Peyer's patch (tissue), 4 donors: ENCODE data around the gene AOAH. TPM values are rescaled to one million over a fixed set of nuclear protein-coding genes. Genes with fewer than 3 reads are reported as not detected.
"Not testable (repeated sequence)": the region's sequence is repeated elsewhere in the genome, so short reads cannot be mapped to it uniquely, and the experiment has no call there.

Experiments
- DNase-seq, 3 donors: peaks; one replicate each; pipeline ENCODE4 v3.0.0-alpha.2; 2017 to 2019
- H3K27ac ChIP-seq, 4 donors: fragments of 200-600 bp; sonication (generic); one replicate each; pipeline ENCODE4 v1.5.1; 2016 to 2019
- H3K27me3 ChIP-seq, 2 donors: fragments of 200-600 bp; sonication (generic); one replicate each; pipeline ENCODE4 v1.5.1; 2019
- H3K36me3 ChIP-seq, 3 donors: fragments of 200-600 bp; sonication (generic); one replicate each; pipeline ENCODE4 v1.5.1; 2016 to 2019
- H3K4me1 ChIP-seq, 4 donors: fragments of 200-600 bp; sonication (generic); one replicate each; pipeline ENCODE4 v1.5.1; 2016 to 2019
- H3K4me3 ChIP-seq, 4 donors: fragments of 200-600 bp; sonication (generic); 1 replicate in 3 of 4; 2 replicates in 1 of 4; pipeline ENCODE4 v1.5.1; 2016 to 2019; ENCODE audit warnings: mild to moderate bottlenecking in 1 of 4
- H3K9me3 ChIP-seq, 4 donors: fragments of 200-600 bp; sonication (generic); one replicate each; pipeline ENCODE4 v1.5.1; 2016 to 2019; ENCODE audit warnings: mild to moderate bottlenecking in 1 of 4
- POLR2A ChIP-seq, 2 donors: fragments of 450-650 bp; IDR thresholded peaks; one replicate each; pipeline ENCODE4 v1.5.1; 2017; ENCODE audit warnings: antibody characterized with exemption in 2 of 2, mild to moderate bottlenecking in 2 of 2, moderate library complexity in 2 of 2
- total RNA-seq, 4 donors: library from RNA; depleted of rRNA; stranded (reverse); fragments of >200 nt; gene quantifications; one replicate each; pipeline ENCODE4 v1.1.0, GENCODE V29; 2016
- TF ChIP-seq, protein P1 (sequence below), 6 experiments: fragments of 450-650 bp in 4 of 6; fragments of 200-600 bp in 2 of 6; sonication (generic) in 1 of 6; IDR thresholded peaks; one replicate each; pipeline ENCODE4 v1.5.1; 2017 to 2019; ENCODE audit warnings: antibody characterized with exemption in 6 of 6, mild to moderate bottlenecking in 3 of 6, moderate library complexity in 1 of 6

The AOAH gene
- total RNA-seq, 4 donors from 2014 or later, result 33.3 to 60.2 (median 43.6) TPM

DNA sequence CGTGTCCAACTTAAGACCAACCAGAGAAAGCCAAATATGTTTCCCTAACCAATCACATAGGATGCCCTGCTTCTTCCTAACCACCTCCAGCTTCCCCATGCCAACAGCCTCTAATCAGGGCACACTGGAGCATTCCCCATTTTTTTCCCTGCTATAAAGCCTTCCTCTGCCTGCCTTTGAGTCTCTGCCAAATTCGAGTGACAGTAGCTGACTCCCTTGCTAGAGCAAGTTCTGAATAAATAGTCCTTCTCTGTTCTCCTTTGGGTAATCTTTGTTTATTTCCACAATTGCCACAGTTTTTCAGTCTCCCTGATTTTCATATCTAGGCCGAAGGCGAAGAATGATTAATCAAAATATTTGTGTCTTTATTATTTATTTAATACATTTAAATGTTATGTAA, 238.0 kb downstream of the AOAH start:
- TF ChIP-seq, protein P1, sequence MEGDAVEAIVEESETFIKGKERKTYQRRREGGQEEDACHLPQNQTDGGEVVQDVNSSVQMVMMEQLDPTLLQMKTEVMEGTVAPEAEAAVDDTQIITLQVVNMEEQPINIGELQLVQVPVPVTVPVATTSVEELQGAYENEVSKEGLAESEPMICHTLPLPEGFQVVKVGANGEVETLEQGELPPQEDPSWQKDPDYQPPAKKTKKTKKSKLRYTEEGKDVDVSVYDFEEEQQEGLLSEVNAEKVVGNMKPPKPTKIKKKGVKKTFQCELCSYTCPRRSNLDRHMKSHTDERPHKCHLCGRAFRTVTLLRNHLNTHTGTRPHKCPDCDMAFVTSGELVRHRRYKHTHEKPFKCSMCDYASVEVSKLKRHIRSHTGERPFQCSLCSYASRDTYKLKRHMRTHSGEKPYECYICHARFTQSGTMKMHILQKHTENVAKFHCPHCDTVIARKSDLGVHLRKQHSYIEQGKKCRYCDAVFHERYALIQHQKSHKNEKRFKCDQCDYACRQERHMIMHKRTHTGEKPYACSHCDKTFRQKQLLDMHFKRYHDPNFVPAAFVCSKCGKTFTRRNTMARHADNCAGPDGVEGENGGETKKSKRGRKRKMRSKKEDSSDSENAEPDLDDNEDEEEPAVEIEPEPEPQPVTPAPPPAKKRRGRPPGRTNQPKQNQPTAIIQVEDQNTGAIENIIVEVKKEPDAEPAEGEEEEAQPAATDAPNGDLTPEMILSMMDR (IDR thresholded peaks at IDR 0.05), result no peak
- no peak for TF ChIP-seq POLR2A (IDR thresholded peaks at IDR 0.05)
- no peaks in the 10 kb centered on the region for H3K36me3 ChIP-seq
- DNase-seq, result no peak
- no peaks in the 10 kb centered on the region for H3K9me3 ChIP-seq
- no peak overlapping the region for H3K27ac ChIP-seq
- H3K4me3 ChIP-seq, result no peak overlapping the region
- no peaks in the 10 kb centered on the region for H3K4me1 ChIP-seq
- no peaks in the 10 kb centered on the region for H3K27me3 ChIP-seq

DNA sequence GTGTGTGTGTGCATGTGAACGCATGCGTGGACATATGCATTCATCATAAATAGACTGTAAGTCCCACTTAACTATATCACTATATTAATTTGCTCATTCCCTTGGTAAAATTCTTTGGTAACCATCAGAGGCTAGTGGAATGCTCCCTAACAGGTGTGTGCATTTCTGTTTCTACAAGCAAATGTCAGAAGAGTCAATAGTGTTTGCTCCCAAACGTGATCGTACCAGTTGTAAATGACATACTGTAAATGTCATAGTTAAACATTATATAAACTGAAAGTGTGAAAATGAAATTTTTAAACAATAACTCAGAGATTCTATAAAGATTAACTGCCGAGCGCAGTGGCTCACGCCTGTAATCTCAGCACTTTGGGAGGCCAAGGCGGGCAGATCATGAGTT, 240.0 kb downstream of the AOAH start:
- TF ChIP-seq, protein P1 (IDR thresholded peaks at IDR 0.05), result no peak
- TF ChIP-seq POLR2A (IDR thresholded peaks at IDR 0.05), result no peak
- Histone ChIP-seq H3K27me3 (no peaks in the 10 kb centered on the region), H3K27ac (no peak overlapping the region), H3K36me3 (no peaks in the 10 kb centered on the region), H3K4me3 (no peak overlapping the region), H3K9me3 (no peaks in the 10 kb centered on the region), H3K4me1 (no peaks in the 10 kb centered on the region)
- no peak for DNase-seq

DNA sequence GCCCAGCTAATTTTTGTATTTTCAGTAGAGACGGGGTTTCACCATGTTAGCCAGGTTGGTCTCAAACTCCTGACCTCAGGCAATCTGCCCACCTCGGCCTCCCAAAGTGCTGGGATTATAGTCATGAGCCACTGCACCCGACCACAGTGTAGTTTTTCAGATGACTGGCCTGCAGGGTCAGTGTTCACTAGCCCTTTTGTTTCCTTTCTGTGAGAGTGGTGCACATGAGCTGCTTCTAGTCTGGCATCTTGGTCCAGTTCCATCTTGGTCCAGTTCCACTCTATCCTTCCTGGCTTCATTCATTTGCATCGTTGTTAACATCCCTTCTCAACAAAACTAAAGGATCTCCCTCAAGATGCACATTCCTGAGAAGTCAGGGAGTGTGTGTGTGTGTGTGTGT, 240.4 kb downstream of the AOAH start:
- H3K27me3 ChIP-seq, H3K4me3 ChIP-seq, H3K27ac ChIP-seq, H3K36me3 ChIP-seq, H3K4me1 ChIP-seq, DNase-seq, H3K9me3 ChIP-seq: not testable (repeated sequence)

DNA sequence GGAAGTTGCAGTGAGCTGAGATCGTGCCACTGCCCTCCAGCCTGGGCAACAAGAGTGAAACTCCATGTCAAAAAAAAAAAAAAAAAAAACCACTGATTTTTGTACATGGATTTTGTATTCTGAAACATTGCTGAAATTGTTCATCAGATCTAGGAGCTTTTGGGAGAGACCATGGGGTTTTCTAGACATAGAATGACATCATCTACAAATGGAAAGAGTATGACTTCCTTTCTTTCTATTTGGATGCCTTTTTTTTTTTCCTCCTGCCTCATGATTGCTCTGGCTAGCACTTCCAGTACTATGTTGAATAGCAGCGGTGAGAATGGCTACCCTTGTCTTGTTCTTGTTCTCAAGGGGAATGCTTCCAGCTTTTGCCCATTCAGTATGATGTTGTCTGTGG, 245.5 kb downstream of the AOAH start:
- Histone ChIP-seq H3K4me1 (no peaks in the 10 kb centered on the region), H3K4me3 (no peak overlapping the region), H3K9me3 (no peaks in the 10 kb centered on the region), H3K27me3 (no peaks in the 10 kb centered on the region), H3K36me3 (no peaks in the 10 kb centered on the region), H3K27ac (no peak overlapping the region)
- no peak for DNase-seq
- TF ChIP-seq, protein P1 (IDR thresholded peaks at IDR 0.05), result no peak
- no peak for TF ChIP-seq POLR2A (IDR thresholded peaks at IDR 0.05)

DNA sequence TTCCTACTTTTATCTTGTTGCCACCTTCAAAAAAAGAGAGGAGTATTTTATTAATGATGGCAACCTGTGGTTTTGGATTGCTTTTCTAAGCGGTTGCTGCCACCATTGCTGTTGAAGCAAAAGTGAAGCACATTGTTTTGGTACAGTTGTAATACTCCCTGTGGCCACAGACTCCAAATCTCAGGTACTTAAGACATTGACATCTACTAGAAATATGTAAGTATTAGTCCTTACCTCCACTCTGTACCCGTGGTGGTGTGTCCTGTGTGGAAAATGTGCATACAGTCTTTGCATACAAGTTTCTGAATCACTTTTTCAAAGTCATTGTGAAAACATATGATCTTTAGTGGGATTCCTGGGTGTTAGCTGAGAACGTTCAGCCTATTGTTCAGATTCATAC, 248.9 kb downstream of the AOAH start:
- TF ChIP-seq, protein P1 (IDR thresholded peaks at IDR 0.05), result no peak
- no peak for TF ChIP-seq POLR2A (IDR thresholded peaks at IDR 0.05)
- Histone ChIP-seq H3K36me3 (no peaks in the 10 kb centered on the region), H3K4me3 (no peak overlapping the region), H3K27ac (no peak overlapping the region), H3K4me1 (no peaks in the 10 kb centered on the region), H3K9me3 (no peaks in the 10 kb centered on the region), H3K27me3 (no peaks in the 10 kb centered on the region)
- DNase-seq, result no peak

DNA sequence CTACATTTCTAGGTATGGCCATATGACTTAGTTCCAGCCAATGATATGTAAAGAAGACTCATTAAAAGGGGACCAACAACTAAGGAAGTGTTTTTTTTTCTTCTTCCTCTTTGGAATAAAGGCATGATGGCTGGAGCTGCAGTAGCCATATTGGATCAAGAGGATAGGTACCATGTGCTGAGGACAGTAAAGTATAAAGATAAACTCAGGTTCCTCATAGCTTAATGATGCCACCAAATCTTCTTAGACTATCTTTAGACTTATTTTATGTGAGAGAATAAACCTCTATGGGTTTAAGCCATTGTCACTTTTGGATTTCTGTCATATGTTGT, 249.3 kb downstream of the AOAH start:
- H3K27me3 ChIP-seq, result no peaks in the 10 kb centered on the region
- H3K27ac ChIP-seq, result no peak overlapping the region
- no peak for DNase-seq
- H3K4me3 ChIP-seq, result no peak overlapping the region
- no peaks in the 10 kb centered on the region for H3K36me3 ChIP-seq
- no peaks in the 10 kb centered on the region for H3K9me3 ChIP-seq
- H3K4me1 ChIP-seq, result no peaks in the 10 kb centered on the region
- TF ChIP-seq, protein P1 (IDR thresholded peaks at IDR 0.05), result no peak
- no peak for TF ChIP-seq POLR2A (IDR thresholded peaks at IDR 0.05)
